ENCODE measurements around the gene SCLT1.

The SCLT1 gene

DNA sequence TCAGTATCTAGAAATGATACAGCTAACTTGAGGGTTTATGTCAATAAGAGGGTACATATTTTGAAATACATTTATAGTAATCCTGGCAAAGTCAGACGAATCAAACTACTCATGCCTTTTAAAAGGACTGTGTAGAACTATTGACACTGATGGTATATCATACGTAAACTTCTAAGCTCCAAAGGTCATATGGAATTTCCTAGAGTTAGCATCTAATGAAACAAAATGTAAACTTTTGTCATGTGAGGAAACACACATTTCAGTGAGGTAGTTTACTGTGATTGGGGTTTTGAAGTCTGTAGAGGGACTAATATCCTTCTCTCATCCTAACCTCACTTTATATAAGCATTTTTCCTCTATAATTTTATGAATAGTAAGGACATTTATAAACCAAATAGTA is 138.4 kb downstream of the SCLT1 start:
- TF ChIP-seq YY1 (IDR thresholded peaks at IDR 0.05; ENCODE audit: low read depth) (no peak), EGR1 (IDR thresholded peaks at IDR 0.05) (no peak), TAF1 (IDR thresholded peaks at IDR 0.05; ENCODE audit: low read depth) (no peak), EP300 (IDR thresholded peaks at IDR 0.05; ENCODE audit: borderline replicate concordance) (no peak), ZBTB7A (IDR thresholded peaks at IDR 0.05; ENCODE audit: low read depth) (no peak)

DNA sequence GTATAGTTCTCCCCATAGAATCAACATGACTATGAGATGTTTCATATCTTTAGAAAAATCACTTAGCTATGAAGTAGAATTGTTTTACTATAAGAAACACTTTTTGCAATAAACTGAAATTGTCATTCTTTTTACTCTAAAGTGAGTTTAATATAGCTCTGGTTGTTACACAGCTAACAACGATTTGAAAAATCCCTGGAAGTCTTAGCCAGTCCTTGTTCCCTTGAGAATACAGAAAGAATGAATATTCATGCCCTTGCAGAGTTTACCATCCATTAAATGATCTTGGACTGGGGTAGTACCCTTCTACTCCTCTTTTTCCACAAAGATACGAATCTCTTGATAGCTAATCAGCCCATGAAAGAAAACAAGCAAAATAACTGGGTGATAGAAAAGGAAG is 142.0 kb downstream of the SCLT1 start:
- TF ChIP-seq YY1 (IDR thresholded peaks at IDR 0.05; ENCODE audit: low read depth): no peak
- no peak for TF ChIP-seq CEBPB (IDR thresholded peaks at IDR 0.05)
- no peak for TF ChIP-seq EP300 (IDR thresholded peaks at IDR 0.05; ENCODE audit: borderline replicate concordance)
- no peak for TF ChIP-seq ZBTB7A (IDR thresholded peaks at IDR 0.05; ENCODE audit: low read depth)
- TF ChIP-seq CREB1 (IDR thresholded peaks at IDR 0.05; ENCODE audit: low read depth): no peak
- TF ChIP-seq FOXM1 (IDR thresholded peaks at IDR 0.05; ENCODE audit: borderline replicate concordance, low read depth): no peak
- no peak for TF ChIP-seq RAD21 (IDR thresholded peaks at IDR 0.05; ENCODE audit: low read depth)
- TF ChIP-seq, protein P1, sequence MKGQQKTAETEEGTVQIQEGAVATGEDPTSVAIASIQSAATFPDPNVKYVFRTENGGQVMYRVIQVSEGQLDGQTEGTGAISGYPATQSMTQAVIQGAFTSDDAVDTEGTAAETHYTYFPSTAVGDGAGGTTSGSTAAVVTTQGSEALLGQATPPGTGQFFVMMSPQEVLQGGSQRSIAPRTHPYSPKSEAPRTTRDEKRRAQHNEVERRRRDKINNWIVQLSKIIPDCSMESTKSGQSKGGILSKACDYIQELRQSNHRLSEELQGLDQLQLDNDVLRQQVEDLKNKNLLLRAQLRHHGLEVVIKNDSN (IDR thresholded peaks at IDR 0.05): no peak
- TF ChIP-seq TEAD4 (IDR thresholded peaks at IDR 0.05): no peak
- no peak for TF ChIP-seq TCF12 (IDR thresholded peaks at IDR 0.05; ENCODE audit: low read depth)
- no peak for TF ChIP-seq EGR1 (IDR thresholded peaks at IDR 0.05)
- TF ChIP-seq, protein P2, sequence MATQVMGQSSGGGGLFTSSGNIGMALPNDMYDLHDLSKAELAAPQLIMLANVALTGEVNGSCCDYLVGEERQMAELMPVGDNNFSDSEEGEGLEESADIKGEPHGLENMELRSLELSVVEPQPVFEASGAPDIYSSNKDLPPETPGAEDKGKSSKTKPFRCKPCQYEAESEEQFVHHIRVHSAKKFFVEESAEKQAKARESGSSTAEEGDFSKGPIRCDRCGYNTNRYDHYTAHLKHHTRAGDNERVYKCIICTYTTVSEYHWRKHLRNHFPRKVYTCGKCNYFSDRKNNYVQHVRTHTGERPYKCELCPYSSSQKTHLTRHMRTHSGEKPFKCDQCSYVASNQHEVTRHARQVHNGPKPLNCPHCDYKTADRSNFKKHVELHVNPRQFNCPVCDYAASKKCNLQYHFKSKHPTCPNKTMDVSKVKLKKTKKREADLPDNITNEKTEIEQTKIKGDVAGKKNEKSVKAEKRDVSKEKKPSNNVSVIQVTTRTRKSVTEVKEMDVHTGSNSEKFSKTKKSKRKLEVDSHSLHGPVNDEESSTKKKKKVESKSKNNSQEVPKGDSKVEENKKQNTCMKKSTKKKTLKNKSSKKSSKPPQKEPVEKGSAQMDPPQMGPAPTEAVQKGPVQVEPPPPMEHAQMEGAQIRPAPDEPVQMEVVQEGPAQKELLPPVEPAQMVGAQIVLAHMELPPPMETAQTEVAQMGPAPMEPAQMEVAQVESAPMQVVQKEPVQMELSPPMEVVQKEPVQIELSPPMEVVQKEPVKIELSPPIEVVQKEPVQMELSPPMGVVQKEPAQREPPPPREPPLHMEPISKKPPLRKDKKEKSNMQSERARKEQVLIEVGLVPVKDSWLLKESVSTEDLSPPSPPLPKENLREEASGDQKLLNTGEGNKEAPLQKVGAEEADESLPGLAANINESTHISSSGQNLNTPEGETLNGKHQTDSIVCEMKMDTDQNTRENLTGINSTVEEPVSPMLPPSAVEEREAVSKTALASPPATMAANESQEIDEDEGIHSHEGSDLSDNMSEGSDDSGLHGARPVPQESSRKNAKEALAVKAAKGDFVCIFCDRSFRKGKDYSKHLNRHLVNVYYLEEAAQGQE (IDR thresholded peaks at IDR 0.05; ENCODE audit: low read depth): no peak
- no peak for TF ChIP-seq TAF1 (IDR thresholded peaks at IDR 0.05; ENCODE audit: low read depth)

DNA sequence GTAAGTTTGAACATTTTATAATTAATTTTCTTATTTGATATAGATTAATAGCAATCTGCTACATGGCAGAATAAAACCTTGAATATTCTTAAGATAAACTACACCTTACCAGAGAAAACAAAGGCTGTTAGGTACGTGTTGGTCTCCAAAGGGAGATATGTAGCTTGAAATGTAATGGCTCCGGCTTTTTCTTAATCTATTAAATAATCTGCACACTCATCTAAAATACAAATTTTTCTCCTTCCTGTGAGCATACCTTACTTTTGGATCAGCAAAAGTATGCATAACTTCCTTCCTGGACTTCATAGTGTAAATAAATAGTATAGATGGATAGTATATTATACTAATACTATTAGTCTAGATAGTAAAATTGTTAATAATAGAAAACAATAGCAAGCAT is 142.5 kb downstream of the SCLT1 start:
- TF ChIP-seq TEAD4 (IDR thresholded peaks at IDR 0.05) (no peak), YY1 (IDR thresholded peaks at IDR 0.05; ENCODE audit: low read depth) (no peak), CEBPB (IDR thresholded peaks at IDR 0.05) (no peak), NFIC (IDR thresholded peaks at IDR 0.05) (no peak), EP300 (IDR thresholded peaks at IDR 0.05; ENCODE audit: borderline replicate concordance) (no peak), ZBTB7A (IDR thresholded peaks at IDR 0.05; ENCODE audit: low read depth) (no peak), EGR1 (IDR thresholded peaks at IDR 0.05) (no peak), FOXM1 (IDR thresholded peaks at IDR 0.05; ENCODE audit: borderline replicate concordance, low read depth) (no peak), TCF12 (IDR thresholded peaks at IDR 0.05; ENCODE audit: low read depth) (no peak), RAD21 (IDR thresholded peaks at IDR 0.05; ENCODE audit: low read depth) (no peak), CREB1 (IDR thresholded peaks at IDR 0.05; ENCODE audit: low read depth) (no peak), TAF1 (IDR thresholded peaks at IDR 0.05; ENCODE audit: low read depth) (no peak)
- TF ChIP-seq, protein P3, sequence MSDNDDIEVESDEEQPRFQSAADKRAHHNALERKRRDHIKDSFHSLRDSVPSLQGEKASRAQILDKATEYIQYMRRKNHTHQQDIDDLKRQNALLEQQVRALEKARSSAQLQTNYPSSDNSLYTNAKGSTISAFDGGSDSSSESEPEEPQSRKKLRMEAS (IDR thresholded peaks at IDR 0.05): no peak
- TF ChIP-seq, protein P1 (IDR thresholded peaks at IDR 0.05): no peak
- TF ChIP-seq, protein P2 (IDR thresholded peaks at IDR 0.05; ENCODE audit: low read depth): no peak

DNA sequence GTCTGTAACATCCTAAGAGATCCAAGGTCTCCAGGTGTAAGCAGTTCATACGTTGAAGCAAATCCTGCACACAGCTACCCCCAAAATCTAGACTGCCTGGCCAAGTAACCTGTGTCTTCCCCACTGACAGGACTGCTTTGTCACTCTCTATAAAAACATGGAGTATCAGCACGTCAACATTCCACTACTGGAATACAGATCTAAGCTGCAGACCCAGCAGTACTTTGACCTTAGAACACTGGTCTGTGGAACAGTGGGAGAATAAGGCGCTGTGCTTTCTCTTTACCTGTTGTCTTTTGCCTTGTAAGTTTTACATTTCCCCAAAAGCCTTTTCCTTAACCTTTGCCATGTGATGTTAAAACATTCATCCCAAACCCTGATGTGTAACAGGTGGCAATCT is 146.4 kb downstream of the SCLT1 start:
- TF ChIP-seq ZBTB7A (IDR thresholded peaks at IDR 0.05; ENCODE audit: low read depth): no peak

DNA sequence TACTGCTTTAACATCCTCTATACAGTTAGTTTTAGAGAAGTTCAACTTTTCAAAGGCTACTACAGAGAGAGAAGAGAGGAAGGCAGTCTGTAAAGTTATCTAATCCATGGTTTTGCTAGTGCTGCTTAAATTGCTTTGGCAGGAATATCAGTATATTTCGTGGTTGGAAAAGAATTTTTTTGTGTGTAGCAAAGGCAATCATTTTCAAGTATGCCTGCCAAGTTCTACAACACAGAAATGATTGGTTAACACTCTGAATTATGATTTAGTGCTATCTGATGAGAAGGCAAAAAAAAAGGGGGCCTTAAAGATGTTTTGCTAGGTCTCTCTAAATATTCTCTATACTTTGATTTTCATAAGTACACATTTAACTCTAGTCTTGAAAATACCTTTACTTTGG is 150.7 kb downstream of the SCLT1 start:
- TF ChIP-seq ZBTB7A (IDR thresholded peaks at IDR 0.05; ENCODE audit: low read depth): no peak
- TF ChIP-seq, protein P2 (IDR thresholded peaks at IDR 0.05; ENCODE audit: low read depth): no peak
- no peak for TF ChIP-seq CREB1 (IDR thresholded peaks at IDR 0.05; ENCODE audit: low read depth)
- no peak for TF ChIP-seq EP300 (IDR thresholded peaks at IDR 0.05; ENCODE audit: borderline replicate concordance)
- TF ChIP-seq EGR1 (IDR thresholded peaks at IDR 0.05): no peak
- no peak for TF ChIP-seq RAD21 (IDR thresholded peaks at IDR 0.05; ENCODE audit: low read depth)
- TF ChIP-seq YY1 (IDR thresholded peaks at IDR 0.05; ENCODE audit: low read depth): no peak
- no peak for TF ChIP-seq TCF12 (IDR thresholded peaks at IDR 0.05; ENCODE audit: low read depth)
- no peak for TF ChIP-seq TEAD4 (IDR thresholded peaks at IDR 0.05)
- no peak for TF ChIP-seq FOXM1 (IDR thresholded peaks at IDR 0.05; ENCODE audit: borderline replicate concordance, low read depth)
- TF ChIP-seq, protein P3 (IDR thresholded peaks at IDR 0.05): no peak
- TF ChIP-seq, protein P1 (IDR thresholded peaks at IDR 0.05): no peak
- TF ChIP-seq TAF1 (IDR thresholded peaks at IDR 0.05; ENCODE audit: low read depth): no peak
- no peak for TF ChIP-seq NFIC (IDR thresholded peaks at IDR 0.05)
- no peak for TF ChIP-seq CEBPB (IDR thresholded peaks at IDR 0.05)

Measured in Ishikawa (cell line).